OCI-LY1 (cell line): Measurements from ENCODE around the gene RNPEPL1.

Experiments used
- H2AFZ ChIP-seq: fragments of 200-600 bp; sonication (generic), shearing (Covaris generic); 2 replicates; pipeline ENCODE4 v1.6.0; 2014; ENCODE audit warnings: antibody characterized with exemption, mild to moderate bottlenecking, low read length
- H3F3A ChIP-seq: fragments of 200-600 bp; sonication (generic), shearing (Covaris generic); 2 replicates; pipeline ENCODE4 v1.6.0; 2014; ENCODE audit warnings: mild to moderate bottlenecking, antibody characterized with exemption, low read length, moderate library complexity; ENCODE audit not compliant: insufficient read depth
- H3K27ac ChIP-seq: fragments of 200-600 bp; sonication (generic); 2 replicates; pipeline ENCODE4 v1.5.1; 2014; ENCODE audit warnings: low read length, mixed run types, mild to moderate bottlenecking, low read depth; ENCODE audit not compliant: poor library complexity, severe bottlenecking
- H3K27me3 ChIP-seq: fragments of 200-600 bp; sonication (generic); 2 replicates; pipeline ENCODE4 v1.6.0; 2014; ENCODE audit warnings: antibody characterized with exemption, mild to moderate bottlenecking, low read length, moderate library complexity; ENCODE audit not compliant: insufficient read depth
- H3K36me3 ChIP-seq: fragments of 200-600 bp; sonication (generic); 2 replicates; pipeline ENCODE4 v1.6.1; 2014; ENCODE audit warnings: mild to moderate bottlenecking, antibody characterized with exemption, low read length, moderate library complexity, mixed read lengths; ENCODE audit not compliant: insufficient read depth
- H3K4me1 ChIP-seq: fragments of 200-600 bp; sonication (generic); 2 replicates; pipeline ENCODE4 v1.5.1; 2014; ENCODE audit warnings: mild to moderate bottlenecking, low read length, moderate library complexity; ENCODE audit not compliant: insufficient read depth, severe bottlenecking
- H3K4me2 ChIP-seq: fragments of 200-600 bp; sonication (generic), shearing (Covaris generic); 2 replicates; pipeline ENCODE4 v1.6.1; 2014; ENCODE audit warnings: low read length
- H3K4me3 ChIP-seq: fragments of 200-600 bp; sonication (generic); 2 replicates; pipeline ENCODE4 v1.5.1; 2014; ENCODE audit warnings: low read length, low read depth, mild to moderate bottlenecking, mixed read lengths; ENCODE audit not compliant: poor library complexity, severe bottlenecking
- H3K79me2 ChIP-seq: fragments of 200-600 bp; shearing (Covaris generic); 2 replicates; pipeline ENCODE4 v1.6.1; 2016; ENCODE audit warnings: mixed run types, low read length, mixed read lengths; ENCODE audit not compliant: insufficient read depth
- H3K9ac ChIP-seq: fragments of 200-600 bp; sonication (generic), shearing (Covaris generic); 2 replicates; pipeline ENCODE4 v1.6.1; 2014; ENCODE audit warnings: mild to moderate bottlenecking, low read length, mixed read lengths
- H3K9me2 ChIP-seq: fragments of 200-600 bp; sonication (generic), shearing (Covaris generic); 2 replicates; pipeline ENCODE4 v1.6.1; 2014; ENCODE audit warnings: low read depth, mild to moderate bottlenecking, low read length, mixed read lengths
- H3K9me3 ChIP-seq: fragments of 200-600 bp; shearing (Covaris generic); 2 replicates; pipeline ENCODE4 v1.6.1; 2014; ENCODE audit warnings: low read length, mixed read lengths
- H4K20me1 ChIP-seq: fragments of 200-600 bp; sonication (generic), shearing (Covaris generic); 2 replicates; pipeline ENCODE4 v1.6.0; 2016; ENCODE audit warnings: mild to moderate bottlenecking, low read length; ENCODE audit not compliant: insufficient read depth
- CTCF ChIP-seq: fragments of 200-600 bp; sonication (generic), shearing (Covaris generic); IDR thresholded peaks from 2 replicates; pipeline ENCODE4 v1.5.1; 2017; ENCODE audit warnings: mild to moderate bottlenecking, antibody characterized with exemption, low read length, moderate library complexity, mixed read lengths
- EZH2 ChIP-seq: fragments of 200-600 bp; sonication (generic), shearing (Covaris generic); IDR thresholded peaks from 2 replicates; pipeline ENCODE4 v1.8.0; 2017; ENCODE audit warnings: borderline replicate concordance, mixed run types, mild to moderate bottlenecking, antibody characterized with exemption, low read length, moderate library complexity, mixed read lengths

Gene RNPEPL1

DNA sequence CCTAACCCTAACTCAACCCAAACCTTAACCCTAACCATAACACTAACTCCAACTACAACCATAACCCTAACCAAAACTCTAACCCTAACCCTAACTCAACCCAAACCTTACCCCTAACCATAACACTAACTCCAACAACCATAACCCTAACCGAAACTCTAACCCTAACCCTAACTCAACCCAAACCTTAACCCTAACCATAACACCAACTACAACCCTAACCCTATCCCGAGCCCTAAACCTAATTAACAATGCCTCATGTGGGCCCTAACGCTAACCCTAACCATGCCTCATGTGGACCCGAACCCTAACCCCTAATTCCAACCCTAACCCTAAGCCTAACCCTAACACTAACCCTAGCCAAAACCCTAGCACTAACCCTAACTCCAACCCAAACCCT, 45.5 kb downstream of the RNPEPL1 start:
- Histone ChIP-seq H3K27ac (no peak overlapping the region), H3K9me3 (peaks cover 8% of the 10 kb centered on the region; the same call in 1 of the 2 replicates), H2AFZ (no peak overlapping the region), H3K4me3 (no peak overlapping the region), H3K4me2 (no peak overlapping the region), H3K4me1 (no peaks in the 10 kb centered on the region), H3F3A (no peaks in the 10 kb centered on the region), H4K20me1 (no peaks in the 10 kb centered on the region), H3K36me3 (no peaks in the 10 kb centered on the region), H3K27me3 (peaks cover 2% of the 10 kb centered on the region; the same call in 1 of the 2 replicates), H3K79me2 (no peaks in the 10 kb centered on the region), H3K9me2 (no peaks in the 10 kb centered on the region), H3K9ac (no peak overlapping the region)
- TF ChIP-seq CTCF (no peak), EZH2 (no peak)

DNA sequence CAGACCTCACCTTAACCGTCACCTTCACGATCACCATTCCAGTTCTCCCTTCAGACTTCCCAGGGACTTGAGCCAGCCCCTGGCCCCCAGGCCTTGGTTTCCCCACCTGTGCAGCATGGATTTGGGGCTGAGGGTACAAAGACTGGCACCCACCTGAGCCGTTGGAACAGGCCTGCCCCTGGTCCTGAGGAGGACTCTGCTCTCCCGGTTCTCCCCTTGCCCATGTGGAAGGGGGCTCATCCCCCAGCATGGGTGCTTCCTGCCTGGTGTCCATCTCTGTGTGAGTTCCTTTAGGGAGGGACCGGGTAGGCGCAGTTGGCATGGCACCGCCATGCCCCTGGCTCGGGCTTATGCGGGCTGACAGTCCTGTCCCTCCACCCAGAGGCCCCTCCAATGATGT, 46.1 kb downstream of the RNPEPL1 start:
- H3F3A ChIP-seq, result no peaks in the 10 kb centered on the region
- no peaks in the 10 kb centered on the region for H4K20me1 ChIP-seq
- no peaks in the 10 kb centered on the region for H3K9me2 ChIP-seq
- H3K79me2 ChIP-seq, result no peaks in the 10 kb centered on the region
- TF ChIP-seq CTCF, result no peak
- no peak for TF ChIP-seq EZH2
- no peak overlapping the region for H3K4me2 ChIP-seq
- H3K9ac ChIP-seq, result no peak overlapping the region
- peaks cover 8% of the 10 kb centered on the region; the same call in 1 of the 2 replicates for H3K9me3 ChIP-seq
- peaks cover 7% of the 10 kb centered on the region; the same call in 1 of the 2 replicates for H3K27me3 ChIP-seq
- H3K27ac ChIP-seq, result no peak overlapping the region
- no peak overlapping the region for H2AFZ ChIP-seq
- H3K4me3 ChIP-seq, result no peak overlapping the region
- H3K4me1 ChIP-seq, result no peaks in the 10 kb centered on the region
- no peaks in the 10 kb centered on the region for H3K36me3 ChIP-seq

GRCh38 chr2:240615396-240615795, 47.1 kb downstream of the RNPEPL1 start:
- H3K4me1 ChIP-seq, result no peaks in the 10 kb centered on the region
- no peak overlapping the region for H2AFZ ChIP-seq
- H3K4me3 ChIP-seq, result no peak overlapping the region
- no peaks in the 10 kb centered on the region for H4K20me1 ChIP-seq
- H3K4me2 ChIP-seq, result no peak overlapping the region
- H3K27ac ChIP-seq, result no peak overlapping the region
- peaks cover 7% of the 10 kb centered on the region; the same call in 1 of the 2 replicates for H3K27me3 ChIP-seq
- peaks cover 8% of the 10 kb centered on the region; the same call in 1 of the 2 replicates for H3K9me3 ChIP-seq
- no peak for TF ChIP-seq EZH2
- TF ChIP-seq CTCF, result no peak
- H3K9me2 ChIP-seq, result no peaks in the 10 kb centered on the region
- H3K9ac ChIP-seq, result no peak overlapping the region
- no peaks in the 10 kb centered on the region for H3F3A ChIP-seq
- H3K79me2 ChIP-seq, result no peaks in the 10 kb centered on the region
- H3K36me3 ChIP-seq, result no peaks in the 10 kb centered on the region
